Activated naive CD8-positive, alpha-beta T cell treated with anti-CD3 and anti-CD28 coated beads, Interleukin-2, amount 50 U/mL, for 16 hours (primary cell): ENCODE data around the gene UBE2L6.
"Not testable (repeated sequence)": the region's sequence is repeated elsewhere in the genome, so short reads cannot be mapped to it uniquely, and the experiment has no call there.

Experiments
- DNase-seq: peaks from one replicate; pipeline ENCODE4 v3.0.0-alpha.2; 2020; ENCODE audit warnings: low read depth, low spot score

Gene UBE2L6

DNA sequence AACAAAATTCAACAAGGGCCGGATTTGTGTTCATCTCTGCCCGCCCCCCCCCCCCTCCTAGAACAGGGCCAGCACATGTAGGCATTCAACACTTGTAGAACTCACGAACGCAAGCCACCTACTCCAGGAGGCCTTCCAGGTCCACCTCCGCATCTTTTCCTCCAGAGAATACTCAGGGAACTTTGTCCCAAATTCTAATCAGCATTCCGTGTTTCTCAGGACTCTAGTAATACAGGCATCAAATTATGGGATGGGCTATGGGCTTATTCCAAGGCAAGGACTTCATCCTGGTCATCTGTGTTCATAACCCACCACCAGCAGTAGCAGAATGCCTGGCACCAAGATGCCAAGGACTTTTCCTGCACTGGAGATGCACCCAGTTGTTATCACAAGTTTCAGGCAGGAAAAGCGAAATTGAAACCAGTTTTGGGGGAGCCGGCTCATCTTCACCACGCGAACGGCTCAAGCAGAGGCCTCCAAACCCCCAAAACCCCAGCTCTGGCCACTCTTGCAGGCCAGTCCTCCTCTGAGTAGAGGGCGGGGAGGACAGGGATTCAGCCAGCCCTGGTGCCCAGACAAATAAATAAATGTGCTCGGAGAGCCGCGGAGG lies 462 bp downstream of the UBE2L6 start:
- no peak for DNase-seq

DNA sequence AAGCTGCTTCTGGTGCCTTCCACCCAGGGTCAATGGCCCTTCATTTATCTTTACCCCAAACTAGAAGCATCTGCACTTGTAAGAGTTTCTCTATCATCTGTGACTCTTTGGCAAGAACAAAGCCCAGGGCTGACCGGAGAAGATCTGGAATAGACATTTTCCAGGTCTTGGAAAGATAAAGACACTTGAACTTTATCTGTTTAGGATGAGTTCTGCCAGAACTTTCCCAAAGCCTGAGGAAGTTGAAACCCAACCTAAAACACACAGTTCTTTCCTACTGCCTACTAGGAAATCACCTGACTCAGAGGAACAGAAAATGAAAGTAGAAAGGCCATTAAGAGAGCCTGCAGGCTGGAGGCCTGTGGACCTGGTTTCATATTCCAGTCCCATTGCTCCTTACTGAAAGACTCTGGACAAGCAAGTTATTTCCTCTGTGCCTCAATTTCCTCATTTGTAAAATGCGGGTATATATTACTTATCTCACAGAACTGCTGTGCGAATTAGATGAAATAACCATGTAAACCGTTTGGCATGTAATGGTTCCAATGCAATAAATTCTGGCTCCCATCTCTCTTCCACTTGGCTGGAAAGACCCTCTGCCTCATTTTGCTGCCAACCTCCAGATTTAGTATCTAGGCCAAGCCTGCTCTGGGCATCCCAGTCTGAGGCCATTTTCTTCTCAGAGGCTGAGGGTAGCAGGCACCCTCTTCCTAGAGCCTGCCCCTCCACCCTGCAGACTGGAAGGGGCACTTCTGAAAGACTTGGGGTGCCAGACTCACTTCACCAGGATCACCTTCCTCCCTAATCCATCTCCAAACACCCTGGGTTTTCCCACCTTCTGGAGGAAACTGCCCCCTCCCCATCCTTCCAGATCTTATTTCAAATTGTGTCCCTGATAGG lies 1.2 kb downstream of the UBE2L6 start:
- no peak for DNase-seq

DNA sequence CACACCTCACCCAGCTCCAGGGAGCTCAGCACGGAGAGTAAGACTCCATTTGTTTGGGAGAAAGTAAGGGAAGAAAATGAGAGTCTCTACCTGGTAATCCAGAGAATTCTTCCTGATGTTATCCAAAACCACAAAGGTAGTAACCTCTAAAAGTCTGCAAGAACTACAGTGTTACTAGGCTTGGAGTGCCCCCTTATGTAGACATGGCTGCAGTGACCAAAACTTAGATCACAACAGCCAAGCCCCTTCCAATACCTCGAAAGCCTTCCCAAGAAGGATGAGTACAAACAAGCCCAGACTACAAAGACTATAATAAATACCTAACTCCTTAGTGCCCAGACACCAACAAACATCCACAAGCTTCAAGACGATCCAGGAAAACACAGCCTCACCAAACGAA lies 4.9 kb downstream of the UBE2L6 start:
- DNase-seq, result no peak

- no peak for DNase-seq
Observed at GRCh38 chr11:57560146-57560545, 7.3 kb downstream of the UBE2L6 start.

GRCh38 chr11:57556041-57556440 lies 11.4 kb downstream of the UBE2L6 start:
- no peak for DNase-seq

DNA sequence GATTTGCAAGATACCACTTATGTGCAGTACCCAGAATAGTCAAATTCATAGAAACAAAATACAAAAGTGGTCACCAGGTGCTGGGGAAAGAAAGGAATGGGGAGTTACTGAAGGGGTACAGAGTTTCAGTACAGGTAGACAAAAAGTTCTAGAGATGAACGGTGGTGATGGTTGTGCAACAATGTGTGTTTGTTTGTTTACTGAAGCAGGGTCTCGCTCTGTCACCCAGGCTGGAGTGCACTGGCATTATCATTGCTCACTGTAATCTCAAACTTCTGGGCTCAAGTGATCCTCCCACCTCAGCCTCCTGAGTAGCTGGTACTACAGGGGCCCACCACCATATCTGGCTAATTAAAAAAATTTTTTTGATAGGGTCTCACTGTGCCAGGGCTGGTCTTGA lies 12.1 kb downstream of the UBE2L6 start:
- DNase-seq, result no peak

DNA sequence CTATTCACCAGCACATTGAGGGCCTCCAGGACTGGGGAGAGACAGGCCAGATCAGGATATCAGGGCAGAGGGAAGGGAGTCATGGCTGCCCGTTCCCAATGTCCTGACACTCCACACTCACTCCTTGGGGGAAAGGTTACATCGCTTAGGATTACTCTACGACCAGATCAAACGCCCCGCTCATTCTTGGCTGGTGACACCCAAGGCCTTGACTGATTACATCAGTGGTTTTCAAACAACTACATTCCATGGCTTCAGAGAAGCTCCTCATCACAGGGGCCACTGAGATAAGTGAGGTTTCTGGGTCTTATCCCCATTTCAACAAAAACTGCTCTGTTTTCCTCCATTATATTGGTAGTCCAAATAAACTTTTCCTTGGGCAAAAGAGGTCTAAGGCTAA lies 15.0 kb downstream of the UBE2L6 start:
- DNase-seq, result no peak

GRCh38 chr11:57551941-57552340 lies 15.5 kb downstream of the UBE2L6 start:
- no peak for DNase-seq

- no peak for DNase-seq
Observed at GRCh38 chr11:57549983-57550382, 17.5 kb downstream of the UBE2L6 start.

- DNase-seq, result no peak
Observed at GRCh38 chr11:57547854-57548377, 19.6 kb downstream of the UBE2L6 start.

DNA sequence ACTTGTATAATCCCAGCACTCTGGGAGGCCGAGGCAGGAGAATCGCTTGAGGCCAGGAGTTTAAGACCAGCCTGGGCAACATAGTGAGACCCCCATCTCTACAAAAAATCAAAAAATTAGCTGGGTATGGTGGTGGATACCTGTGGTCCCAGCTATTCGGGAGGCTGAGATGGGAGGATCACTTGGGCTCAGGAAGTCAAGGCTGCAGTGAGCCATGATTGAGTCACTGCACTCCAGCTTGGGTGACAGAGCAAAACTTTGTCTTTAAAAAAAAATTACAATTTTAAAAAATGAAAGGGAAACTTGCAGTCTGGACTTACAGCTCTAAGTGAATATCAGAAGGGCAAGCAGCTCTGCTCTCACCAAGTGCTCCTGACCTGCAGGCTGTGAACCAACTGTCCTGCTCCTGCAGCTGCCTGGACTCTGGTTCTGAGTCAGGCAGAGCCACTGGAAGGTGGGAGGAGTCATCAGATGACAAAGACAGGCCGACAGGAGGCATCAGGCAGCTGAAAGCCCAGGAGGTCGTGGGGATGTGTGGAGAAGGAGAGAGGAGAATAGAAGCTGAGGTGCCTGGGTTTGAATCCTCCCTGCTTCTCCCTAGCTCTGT lies 20.5 kb downstream of the UBE2L6 start:
- DNase-seq, result no peak

DNA sequence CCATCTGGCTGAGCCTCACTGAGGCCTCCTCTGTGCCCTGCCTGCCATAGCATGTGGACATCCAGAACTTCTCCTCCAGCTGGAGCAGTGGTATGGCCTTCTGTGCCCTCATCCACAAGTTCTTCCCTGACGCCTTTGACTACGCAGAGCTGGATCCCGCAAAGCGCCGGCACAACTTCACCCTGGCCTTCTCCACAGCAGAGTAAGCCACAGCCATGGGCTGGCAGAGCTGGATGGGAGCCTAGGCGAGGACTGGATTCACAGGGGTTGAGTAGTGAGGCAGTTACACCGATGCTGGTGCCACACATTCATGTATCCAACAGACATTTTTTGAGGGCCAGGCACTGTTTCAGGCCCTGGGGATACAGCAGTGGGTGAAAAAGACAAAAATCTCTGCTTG lies 21.0 kb downstream of the UBE2L6 start:
- no peak for DNase-seq

GRCh38 chr11:57545883-57546282 lies 21.6 kb downstream of the UBE2L6 start:
- no peak for DNase-seq

DNA sequence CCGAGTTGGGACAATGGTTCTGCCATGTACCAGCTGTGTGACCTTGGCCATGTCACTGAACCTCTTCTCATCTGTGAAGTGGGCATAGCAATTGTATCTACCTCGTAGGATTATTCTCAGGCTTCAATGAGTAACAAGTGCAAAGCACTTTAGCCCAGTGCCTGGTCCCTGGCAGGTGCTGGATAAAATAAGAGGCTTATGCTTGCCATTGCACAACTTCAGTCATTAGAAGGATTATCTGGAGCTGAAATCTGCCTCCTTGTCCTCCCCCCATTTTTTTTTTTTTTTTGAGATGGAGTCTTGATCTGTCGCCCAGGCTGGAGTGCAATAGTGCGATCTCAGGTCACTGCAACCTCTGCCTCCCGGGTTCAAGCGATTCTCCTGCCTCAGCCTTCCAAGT lies 22.9 kb downstream of the UBE2L6 start:
- DNase-seq, result no peak

DNA sequence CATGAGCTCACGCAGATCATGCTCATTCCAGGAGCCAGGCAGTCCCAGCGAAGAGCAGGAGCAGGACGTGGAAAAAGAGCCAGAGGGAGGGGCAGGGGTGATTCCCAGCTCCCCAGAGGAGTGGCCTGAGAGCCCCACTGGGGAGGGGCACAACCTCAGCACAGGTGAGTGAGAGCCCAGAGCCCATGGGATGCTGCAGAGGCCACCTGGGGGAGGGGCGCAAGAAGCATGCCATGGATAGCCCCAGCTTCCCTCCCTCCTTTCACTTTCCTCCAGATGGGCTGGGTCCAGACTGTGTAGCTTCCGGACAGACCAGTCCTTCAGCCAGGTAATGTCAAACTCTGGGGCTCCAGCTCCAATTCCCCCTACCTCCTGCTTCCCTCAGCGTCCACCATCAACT lies 23.9 kb downstream of the UBE2L6 start:
- DNase-seq, result no peak

DNA sequence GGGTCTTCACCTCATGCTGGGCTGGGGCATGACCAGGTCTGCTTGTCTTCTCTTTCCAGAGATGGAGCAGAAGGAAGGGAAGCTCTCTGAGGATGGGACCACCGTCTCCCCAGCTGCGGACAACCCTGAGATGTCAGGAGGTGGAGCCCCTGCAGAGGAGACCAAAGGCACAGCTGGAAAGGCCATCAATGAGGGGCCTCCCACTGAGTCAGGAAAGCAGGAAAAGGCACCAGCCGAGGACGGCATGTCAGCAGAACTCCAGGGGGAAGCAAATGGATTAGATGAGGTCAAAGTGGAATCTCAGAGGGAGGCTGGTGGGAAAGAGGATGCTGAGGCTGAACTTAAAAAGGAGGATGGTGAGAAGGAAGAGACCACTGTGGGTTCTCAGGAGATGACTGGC lies 24.9 kb downstream of the UBE2L6 start:
- DNase-seq, result no peak

- DNase-seq, result no peak
Observed at GRCh38 chr11:57541169-57541568, 26.3 kb downstream of the UBE2L6 start.

- DNase-seq, result no peak
Observed at GRCh38 chr11:57539342-57539741, 28.1 kb downstream of the UBE2L6 start.

- DNase-seq, result no peak
Observed at GRCh38 chr11:57536947-57537619, 30.4 kb downstream of the UBE2L6 start, which contains the start of gene SMTNL1. Gene SMTNL1 (plus strand): TSS chr11:57537595. CDS start chr11:57542643, 5,048 bp downstream.

GRCh38 chr11:57534449-57534848 lies 33.0 kb downstream of the UBE2L6 start:
- DNase-seq, result not testable (repeated sequence)

DNA sequence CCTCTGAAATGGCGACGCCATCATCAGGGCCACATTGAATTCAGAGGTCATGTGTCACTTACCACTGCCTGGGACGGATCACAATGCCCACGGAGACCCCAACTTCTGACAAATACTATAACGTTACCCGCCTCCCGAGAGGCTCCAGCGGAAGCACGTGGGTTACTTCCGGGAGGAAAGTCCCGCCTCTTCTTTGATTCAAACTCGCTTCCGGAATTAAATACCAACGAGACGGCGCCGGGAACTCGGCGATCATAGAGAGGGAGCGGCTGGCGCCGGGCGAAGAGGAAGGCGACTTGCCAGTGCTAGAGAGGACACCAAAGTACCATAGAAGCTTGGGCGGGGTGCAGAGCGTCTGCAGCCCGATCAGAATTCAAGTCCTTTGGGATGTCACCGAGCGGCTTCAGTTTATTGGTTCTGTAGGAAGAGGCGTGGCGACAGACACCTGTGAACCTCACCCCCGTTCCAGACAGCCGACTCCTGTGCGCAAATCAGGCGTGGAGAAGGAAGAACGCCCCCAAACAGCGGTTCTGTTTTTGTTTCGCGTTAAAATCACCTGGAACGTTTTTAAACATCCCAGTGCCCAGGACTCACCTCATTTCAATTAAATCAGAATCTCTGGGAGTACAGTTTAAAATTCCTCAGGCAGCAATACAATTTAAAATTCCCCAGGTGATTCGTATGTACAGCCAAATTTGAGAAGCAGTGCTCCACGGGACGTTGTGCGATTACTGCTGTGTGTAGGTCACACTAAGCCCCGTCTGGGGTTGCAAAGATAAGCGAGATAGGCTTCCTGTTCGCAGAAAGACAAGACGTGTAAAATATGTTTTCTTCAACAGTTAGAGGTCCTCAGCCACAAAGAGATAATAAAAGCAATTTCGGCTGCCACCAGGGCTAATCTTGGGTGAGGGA lies 36.6 kb downstream of the UBE2L6 start, which contains the start of gene TIMM10:
Gene TIMM10, minus strand, starts transcription at position 159 of the 912 bp plus-strand sequence. CDS start 565 bp downstream, outside the sequence.
- peak; percentile 81 for DNase-seq
